Ascending aorta (tissue), 2 donors: Measurements from ENCODE around the gene PARD6G. TPM values are rescaled to one million over a fixed set of nuclear protein-coding genes. Genes with fewer than 3 reads are reported as not detected.

Experiments used
- DNase-seq, 2 donors: peaks; one replicate each; pipeline ENCODE4 v3.0.0-alpha.2; 2019; ENCODE audit warnings: low spot score in 2 of 2
- H3K27ac ChIP-seq, 2 donors: fragments of 200-600 bp; sonication (generic); one replicate each; pipeline ENCODE4 v1.5.1; 2016 to 2017; ENCODE audit warnings: mild to moderate bottlenecking in 1 of 2
- H3K27me3 ChIP-seq: fragments of 200-600 bp; sonication (generic); one replicate; pipeline ENCODE4 v1.5.1; 2017
- H3K36me3 ChIP-seq, 2 donors: fragments of 200-600 bp; sonication (generic); one replicate each; pipeline ENCODE4 v1.5.1; 2016
- H3K4me1 ChIP-seq, 2 donors: fragments of 200-600 bp; sonication (generic); one replicate each; pipeline ENCODE4 v1.5.1; 2016 to 2017; ENCODE audit warnings: mild to moderate bottlenecking in 1 of 2
- H3K4me3 ChIP-seq, 2 donors: fragments of 200-600 bp; sonication (generic); one replicate each; pipeline ENCODE4 v1.5.1; 2016 to 2017; ENCODE audit warnings: mild to moderate bottlenecking in 1 of 2
- H3K9me3 ChIP-seq, 2 donors: fragments of 200-600 bp; sonication (generic); one replicate each; pipeline ENCODE4 v1.5.1; 2016
- CTCF ChIP-seq, 3 experiments: fragments of 200-600 bp in 2 of 3; fragments of 450-650 bp in 1 of 3; sonication (generic) in 2 of 3; IDR thresholded peaks; one replicate each; pipeline ENCODE4 v1.5.1; 2016 to 2019; ENCODE audit warnings: antibody characterized with exemption in 3 of 3, mild to moderate bottlenecking in 1 of 3, moderate library complexity in 1 of 3
- intact Hi-C: fragments of 100-400 bp; cut with DNase I; formaldehyde crosslinking; loops from one replicate; pipeline ENCODE4 v1.15.1; 2023
- total RNA-seq: library from RNA; depleted of rRNA; stranded (reverse); fragments of >200 nt; gene quantifications from one replicate; pipeline ENCODE4 v1.1.0, GENCODE V29; 2016

PARD6G gene
- total RNA-seq, 1 donor from 2014 or later, result 7.9 TPM

GRCh38 chr18:80250740-80251364, 3.5 kb upstream of the PARD6G start:
- intact Hi-C loops, result no loop called here
- no peak for TF ChIP-seq CTCF (IDR thresholded peaks at IDR 0.05)
- Histone ChIP-seq H3K9me3 (no peaks in the 10 kb centered on the region), H3K27ac (no peak overlapping the region), H3K4me1 (peaks cover 0 to 11% of the 10 kb centered on the region in 2 donors), H3K27me3 (no peaks in the 10 kb centered on the region), H3K36me3 (no peaks in the 10 kb centered on the region), H3K4me3 (no peak overlapping the region)
- no peak for DNase-seq

GRCh38 chr18:80249217-80250093, 2.1 kb upstream of the PARD6G start:
- TF ChIP-seq CTCF (IDR thresholded peaks at IDR 0.05), result no peak
- no peak overlapping the region for H3K4me3 ChIP-seq
- intact Hi-C loops, result no loop called here
- no peaks in the 10 kb centered on the region for H3K36me3 ChIP-seq
- H3K4me1 ChIP-seq, result peaks cover 0 to 12% of the 10 kb centered on the region in 2 donors
- H3K9me3 ChIP-seq, result no peaks in the 10 kb centered on the region
- H3K27me3 ChIP-seq, result no peaks in the 10 kb centered on the region
- no peak for DNase-seq
- H3K27ac ChIP-seq, result no peak overlapping the region

DNA sequence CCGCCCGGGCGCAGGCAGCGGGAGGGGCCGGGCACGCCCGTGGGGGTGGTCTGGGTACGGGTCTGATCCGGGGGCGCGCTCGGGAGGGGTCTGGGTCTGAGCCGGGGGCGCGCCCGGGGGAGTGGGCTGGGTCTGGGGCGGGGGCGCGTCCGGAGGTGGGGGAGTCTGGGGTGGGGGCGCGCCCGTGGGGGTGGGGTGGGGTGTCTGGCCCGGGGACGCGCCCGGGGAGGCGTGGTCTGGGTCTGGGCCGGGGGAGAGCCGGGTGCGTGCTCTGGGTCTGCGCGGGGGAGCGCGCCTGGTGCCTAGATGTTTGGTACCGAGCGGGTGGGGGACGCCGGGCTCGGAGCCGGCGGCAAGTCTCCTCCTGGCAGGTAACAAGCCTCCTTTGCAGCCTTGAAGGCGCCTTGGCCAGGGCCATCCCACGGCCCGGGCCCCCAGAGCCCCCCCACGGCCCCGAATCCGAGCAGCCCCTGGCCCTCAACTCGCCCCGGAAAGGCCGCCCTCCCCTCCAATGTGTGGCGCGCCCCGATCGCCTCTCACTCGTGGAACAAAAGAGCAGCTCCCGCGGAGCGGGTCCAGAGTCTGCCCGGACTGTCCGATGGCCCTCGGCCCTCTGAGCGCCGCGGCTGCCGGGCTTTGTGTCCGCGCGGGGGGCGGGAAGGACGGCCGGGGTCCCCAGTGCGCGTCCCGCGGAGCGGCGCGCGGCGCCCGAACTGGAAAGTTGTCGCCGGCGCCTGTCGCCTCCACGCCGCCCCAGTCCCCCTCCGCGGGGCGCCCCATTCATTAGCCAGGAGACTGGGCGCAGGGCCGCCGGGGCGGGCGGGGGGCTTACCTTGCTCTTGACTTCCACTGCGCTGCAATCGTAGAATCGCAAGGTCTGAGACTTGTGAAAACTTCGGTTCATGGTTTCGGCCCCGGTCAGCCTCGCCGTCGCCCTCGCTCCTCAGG, 595 bp downstream of the PARD6G start:
- Histone ChIP-seq H3K27me3 (no peaks in the 10 kb centered on the region), H3K9me3 (no peaks in the 10 kb centered on the region), H3K36me3 (no peaks in the 10 kb centered on the region), H3K27ac (no peak overlapping the region), H3K4me1 (peaks cover 0 to 12% of the 10 kb centered on the region in 2 donors), H3K4me3 (peak overlapping the region; percentile 57 to 86)
- DNase-seq, result no peak
- intact Hi-C loops, result no loop called here
- TF ChIP-seq CTCF (IDR thresholded peaks at IDR 0.05), result no peak

GRCh38 chr18:80245781-80246444, 1.4 kb downstream of the PARD6G start:
- H3K4me3 ChIP-seq, result peak overlapping the region; percentile 57 to 86
- no peaks in the 10 kb centered on the region for H3K36me3 ChIP-seq
- intact Hi-C loops, result no loop called here
- no peaks in the 10 kb centered on the region for H3K9me3 ChIP-seq
- H3K4me1 ChIP-seq, result peaks cover 0 to 12% of the 10 kb centered on the region in 2 donors
- DNase-seq, result no peak
- TF ChIP-seq CTCF (IDR thresholded peaks at IDR 0.05), result no peak
- H3K27ac ChIP-seq, result no peak overlapping the region
- H3K27me3 ChIP-seq, result no peaks in the 10 kb centered on the region
